ENCODE data around the gene OSCAR. TPM values are rescaled to one million over a fixed set of nuclear protein-coding genes. Genes with fewer than 3 reads are reported as not detected.

The OSCAR gene
- polyA plus RNA-seq, 1 experiment = 0.66 TPM

DNA sequence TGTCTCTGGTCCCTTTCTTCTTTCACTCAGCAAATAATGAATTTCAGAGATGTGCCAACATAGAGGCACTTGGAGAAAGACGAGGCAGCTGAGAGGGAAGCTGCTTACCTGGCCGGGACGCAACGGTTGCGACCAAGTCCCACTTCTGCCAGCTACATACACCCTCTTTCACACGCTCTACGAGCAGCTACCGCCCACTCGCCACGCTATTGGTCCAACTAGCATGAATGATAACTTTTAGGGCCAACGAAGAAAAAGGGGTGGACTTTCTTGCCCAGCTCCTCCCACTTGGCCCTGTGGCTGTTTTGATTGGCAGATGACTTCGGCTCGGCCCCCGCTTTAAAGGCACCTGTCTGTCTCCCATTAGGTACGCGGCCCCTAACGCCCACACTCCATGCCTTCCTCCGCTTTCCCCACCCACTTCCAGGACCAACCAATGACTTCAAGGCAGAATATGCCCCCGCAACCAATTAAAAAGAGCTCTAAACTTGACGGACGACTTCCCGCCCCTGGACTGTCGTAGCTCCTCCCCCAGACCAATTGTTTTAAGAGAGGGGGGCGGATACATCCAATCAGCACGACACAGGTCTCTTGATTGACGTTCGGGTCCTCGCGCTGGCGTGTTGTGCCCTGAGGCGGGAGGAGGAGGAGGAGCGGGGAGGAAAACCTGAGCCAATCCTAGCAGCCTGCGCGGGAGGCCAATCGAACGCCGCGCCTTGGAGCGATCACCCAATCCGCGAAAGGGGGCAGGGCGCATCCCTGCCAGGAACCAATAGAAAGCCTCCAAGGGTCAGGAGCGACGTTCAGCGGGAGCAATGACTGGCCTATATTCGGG lies 36.5 kb upstream of the OSCAR start:
- H3K4me3 ChIP-seq (ENCODE audit: low read depth, low read length) = peak overlapping the region; percentile 90
- TF ChIP-seq, protein P1, sequence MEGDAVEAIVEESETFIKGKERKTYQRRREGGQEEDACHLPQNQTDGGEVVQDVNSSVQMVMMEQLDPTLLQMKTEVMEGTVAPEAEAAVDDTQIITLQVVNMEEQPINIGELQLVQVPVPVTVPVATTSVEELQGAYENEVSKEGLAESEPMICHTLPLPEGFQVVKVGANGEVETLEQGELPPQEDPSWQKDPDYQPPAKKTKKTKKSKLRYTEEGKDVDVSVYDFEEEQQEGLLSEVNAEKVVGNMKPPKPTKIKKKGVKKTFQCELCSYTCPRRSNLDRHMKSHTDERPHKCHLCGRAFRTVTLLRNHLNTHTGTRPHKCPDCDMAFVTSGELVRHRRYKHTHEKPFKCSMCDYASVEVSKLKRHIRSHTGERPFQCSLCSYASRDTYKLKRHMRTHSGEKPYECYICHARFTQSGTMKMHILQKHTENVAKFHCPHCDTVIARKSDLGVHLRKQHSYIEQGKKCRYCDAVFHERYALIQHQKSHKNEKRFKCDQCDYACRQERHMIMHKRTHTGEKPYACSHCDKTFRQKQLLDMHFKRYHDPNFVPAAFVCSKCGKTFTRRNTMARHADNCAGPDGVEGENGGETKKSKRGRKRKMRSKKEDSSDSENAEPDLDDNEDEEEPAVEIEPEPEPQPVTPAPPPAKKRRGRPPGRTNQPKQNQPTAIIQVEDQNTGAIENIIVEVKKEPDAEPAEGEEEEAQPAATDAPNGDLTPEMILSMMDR (IDR thresholded peaks at IDR 0.05; ENCODE audit: insufficient read depth, low read depth, low read length) = no peak
- peaks cover 8% of the 10 kb centered on the region; the same call in 1 of the 2 replicates for H3K36me3 ChIP-seq (ENCODE audit: control insufficient read depth, insufficient read depth, low read length)
- CTCF ChIA-PET = interaction anchor here (1.0 to 2.0 kb wide), 3 partner anchors 11 to 344 kb away, joined by 4 to 6 read pairs (median 4); no protein-coding TSS in a partner anchor
- H3K27me3 ChIP-seq (ENCODE audit: control insufficient read depth, insufficient read depth, low read length) = no peaks in the 10 kb centered on the region
- POLR2A ChIA-PET = interaction anchor here (0.6 to 1.3 kb wide), 6 partner anchors 20 to 325 kb away, joined by 3 to 7 read pairs (median 3); partner anchors contain the start of genes LENG1, LENG8, PRPF31 and TFPT
- peak; percentile 100 for DNase-seq (ENCODE audit: low read depth)

DNA sequence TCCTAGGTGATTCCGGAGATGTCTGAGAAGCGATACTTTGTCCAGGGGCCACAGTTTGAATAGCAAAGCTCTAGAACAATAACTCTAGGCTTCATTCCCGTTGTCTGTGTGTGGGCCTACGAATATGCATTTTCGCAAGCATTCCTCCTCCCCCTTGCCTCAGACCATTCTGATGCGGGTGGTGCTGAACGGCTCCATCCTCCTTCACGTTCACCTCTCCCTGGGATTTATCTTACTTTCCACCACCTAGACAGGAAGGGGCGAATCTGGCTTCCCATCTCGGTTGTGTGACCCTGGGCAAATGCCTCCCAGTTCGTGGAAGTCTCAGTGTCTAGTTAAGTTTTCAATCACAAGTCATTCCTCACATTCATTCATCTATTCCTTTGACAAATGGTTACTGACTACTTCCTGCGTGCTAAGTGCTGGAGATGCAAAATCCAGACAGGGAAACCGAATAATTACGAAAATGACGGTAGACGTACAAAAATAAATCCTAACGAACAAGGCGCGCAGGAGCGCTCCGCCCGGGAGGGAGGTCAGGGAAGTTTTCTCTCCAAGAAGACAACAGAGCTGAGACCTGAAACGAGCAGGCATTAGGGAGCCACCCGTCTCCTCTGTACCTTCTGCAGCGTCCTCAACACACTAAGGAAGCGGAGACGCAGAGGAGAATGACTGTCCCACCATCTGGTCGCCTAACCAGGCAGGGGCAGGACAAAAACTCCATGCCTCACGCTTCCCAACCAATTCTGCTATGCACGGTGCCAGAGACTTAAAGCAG lies 35.7 kb upstream of the OSCAR start:
- peaks cover 8% of the 10 kb centered on the region; the same call in 1 of the 2 replicates for H3K36me3 ChIP-seq (ENCODE audit: control insufficient read depth, insufficient read depth, low read length)
- POLR2A ChIA-PET = interaction anchor here (1.3 kb wide), 1 partner anchor 23 kb away, joined by 7 read pairs; the partner anchor contains the start of gene LENG1
- peak overlapping the region; percentile 37 for H3K4me3 ChIP-seq (ENCODE audit: low read depth, low read length)
- TF ChIP-seq, protein P1 (IDR thresholded peaks at IDR 0.05; ENCODE audit: insufficient read depth, low read depth, low read length) = no peak
- CTCF ChIA-PET = interaction anchor here (1.1 kb wide), 1 partner anchor 17 kb away, joined by 4 read pairs; no protein-coding TSS in a partner anchor
- no peak for DNase-seq (ENCODE audit: low read depth)
- H3K27me3 ChIP-seq (ENCODE audit: control insufficient read depth, insufficient read depth, low read length) = no peaks in the 10 kb centered on the region

DNA sequence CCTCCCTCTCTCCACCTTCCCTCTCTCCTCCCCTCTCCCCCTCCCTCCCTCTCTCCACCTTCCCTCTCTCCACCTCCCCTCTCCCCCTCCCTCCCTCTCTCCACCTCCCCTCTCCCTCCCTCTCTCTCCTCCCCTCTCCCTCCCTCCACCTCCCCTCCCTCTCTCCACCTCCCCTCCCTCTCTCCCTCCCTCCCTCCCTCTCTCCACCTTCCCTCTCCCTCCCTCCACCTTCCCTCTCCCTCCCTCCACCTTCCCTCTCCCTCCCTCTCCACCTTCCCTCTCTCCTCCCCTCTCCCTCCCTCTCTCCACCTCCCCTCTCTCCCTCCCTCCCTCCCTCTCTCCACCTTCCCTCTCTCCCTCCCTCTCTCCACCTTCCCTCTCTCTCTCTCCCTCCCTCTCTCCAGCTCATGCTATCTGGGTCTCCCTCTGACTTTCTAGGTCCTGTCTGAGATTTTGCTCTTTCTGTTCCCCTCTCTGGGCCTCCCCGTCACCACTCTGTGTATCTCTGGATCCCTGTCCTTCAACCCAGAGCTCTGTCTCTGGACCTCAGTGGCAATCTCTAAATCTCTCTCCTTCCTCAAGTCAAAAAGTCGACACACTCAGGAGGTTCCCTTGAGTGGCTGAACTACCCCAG lies 33.5 kb upstream of the OSCAR start:
- ChIA-PET CTCF (no interaction called here), POLR2A (no interaction called here)
- DNase-seq (ENCODE audit: low read depth) = no peak
- Histone ChIP-seq H3K4me3 (ENCODE audit: low read depth, low read length) (no peak overlapping the region), H3K27me3 (ENCODE audit: control insufficient read depth, insufficient read depth, low read length) (no peaks in the 10 kb centered on the region), H3K36me3 (ENCODE audit: control insufficient read depth, insufficient read depth, low read length) (peaks cover 11% of the 10 kb centered on the region)
- TF ChIP-seq, protein P1 (IDR thresholded peaks at IDR 0.05; ENCODE audit: insufficient read depth, low read depth, low read length) = no peak

DNA sequence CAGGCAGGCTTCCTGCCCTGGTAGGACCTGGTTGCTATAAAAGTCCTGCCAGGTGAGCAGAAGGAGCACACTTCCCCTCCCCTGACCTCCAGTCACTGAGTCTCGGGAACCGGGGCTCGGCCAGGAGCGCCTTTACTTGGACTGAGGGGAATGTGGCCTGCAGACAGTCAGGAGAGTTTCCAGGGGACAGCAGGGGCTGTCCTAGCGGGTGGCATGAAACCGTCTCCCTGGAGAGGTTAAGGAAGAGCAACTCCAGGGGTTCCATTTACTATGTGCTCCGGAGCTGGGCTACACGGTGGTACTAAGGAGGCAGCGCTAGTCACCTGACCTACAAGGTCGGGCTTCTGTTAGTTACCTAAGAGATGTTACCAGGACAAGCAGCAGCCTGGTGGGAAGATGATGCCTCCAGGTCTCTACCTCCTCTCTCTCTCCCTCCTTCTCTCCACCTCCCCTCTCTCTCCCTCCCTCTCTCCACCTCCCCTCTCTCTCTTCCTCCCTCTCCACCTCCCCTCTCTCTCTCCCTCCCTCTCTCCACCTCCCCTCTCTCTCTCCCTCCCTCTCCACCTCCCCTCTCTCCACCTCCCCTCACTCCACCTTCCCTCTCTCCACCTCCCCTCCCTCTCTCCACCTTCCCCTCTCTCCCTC lies 32.8 kb upstream of the OSCAR start:
- Histone ChIP-seq H3K27me3 (ENCODE audit: control insufficient read depth, insufficient read depth, low read length) (no peaks in the 10 kb centered on the region), H3K36me3 (ENCODE audit: control insufficient read depth, insufficient read depth, low read length) (peaks cover 12% of the 10 kb centered on the region), H3K4me3 (ENCODE audit: low read depth, low read length) (no peak overlapping the region)
- ChIA-PET CTCF (no interaction called here), POLR2A (no interaction called here)
- TF ChIP-seq, protein P1 (IDR thresholded peaks at IDR 0.05; ENCODE audit: insufficient read depth, low read depth, low read length) = no peak
- DNase-seq (ENCODE audit: low read depth) = no peak
